Central memory CD8-positive, alpha-beta T cell (primary cell): ENCODE results near the gene LRP1B.

Source experiments
- ATAC-seq: fragments of 150-1000 bp; cut with Tn5 transposase; replicated peaks from 2 replicates; pipeline ENCODE4 v1.10.0; 2022; ENCODE audit warnings: mild to moderate bottlenecking, moderate FRiP score, moderate number of reproducible peaks; ENCODE audit not compliant: poor library complexity, severe bottlenecking; ENCODE audit errors: extremely low read depth
- DNase-seq, 2 donors: peaks; one replicate each; pipeline ENCODE4 v3.0.0; 2021; ENCODE audit warnings: low spot score in 2 of 2
- H3K27ac Mint-ChIP-seq: one replicate; pipeline ENCODE4 v1.8.0; 2022; ENCODE audit warnings: low read depth, mild to moderate bottlenecking, moderate library complexity, mixed read lengths
- H3K27me3 Mint-ChIP-seq: one replicate; pipeline ENCODE4 v1.8.0; 2022; ENCODE audit warnings: mixed read lengths
- H3K36me3 Mint-ChIP-seq: one replicate; pipeline ENCODE4 v1.8.0; 2022; ENCODE audit warnings: mild to moderate bottlenecking, moderate library complexity, mixed read lengths; ENCODE audit not compliant: insufficient read depth
- H3K4me1 Mint-ChIP-seq: one replicate; pipeline ENCODE4 v1.8.0; 2022; ENCODE audit warnings: mixed read lengths
- H3K4me3 Mint-ChIP-seq: one replicate; pipeline ENCODE4 v1.8.0; 2022; ENCODE audit warnings: mild to moderate bottlenecking, moderate library complexity, mixed read lengths
- H3K9me3 Mint-ChIP-seq: one replicate; pipeline ENCODE4 v1.8.0; 2022; ENCODE audit warnings: mixed read lengths

LRP1B gene

GRCh38 chr2:140892911-140893637, 1237.7 kb downstream of the LRP1B start:
- H3K4me3 Mint-ChIP-seq, result no peak overlapping the region

GRCh38 chr2:140892436-140892835, 1238.4 kb downstream of the LRP1B start:
- Mint-ChIP-seq H3K9me3 (peaks cover 26% of the 10 kb centered on the region), H3K4me1 (no peaks in the 10 kb centered on the region), H3K36me3 (peaks cover 2% of the 10 kb centered on the region), H3K27me3 (no peaks in the 10 kb centered on the region), H3K27ac (no peak overlapping the region), H3K4me3 (no peak overlapping the region)
- DNase-seq (no peak), ATAC-seq (no peak)

More at GRCh38 chr2:140892911-140893637, 1237.7 kb downstream of the LRP1B start:
- DNase-seq (no peak), ATAC-seq (no peak)
- no peaks in the 10 kb centered on the region for H3K4me1 Mint-ChIP-seq
- H3K36me3 Mint-ChIP-seq, result peaks cover 2% of the 10 kb centered on the region
- H3K27ac Mint-ChIP-seq, result no peak overlapping the region
- H3K27me3 Mint-ChIP-seq, result no peaks in the 10 kb centered on the region
- H3K9me3 Mint-ChIP-seq, result peaks cover 26% of the 10 kb centered on the region

GRCh38 chr2:140891614-140892212, 1239.1 kb downstream of the LRP1B start:
- no peak overlapping the region for H3K4me3 Mint-ChIP-seq
- H3K4me1 Mint-ChIP-seq, result no peaks in the 10 kb centered on the region
- DNase-seq (no peak), ATAC-seq (no peak)
- no peak overlapping the region for H3K27ac Mint-ChIP-seq
- peaks cover 26% of the 10 kb centered on the region for H3K9me3 Mint-ChIP-seq
- H3K27me3 Mint-ChIP-seq, result no peaks in the 10 kb centered on the region
- H3K36me3 Mint-ChIP-seq, result peaks cover 2% of the 10 kb centered on the region

GRCh38 chr2:140882671-140883620, 1247.9 kb downstream of the LRP1B start:
- DNase-seq (no peak), ATAC-seq (no peak)
- no peaks in the 10 kb centered on the region for H3K27me3 Mint-ChIP-seq
- peaks cover 5% of the 10 kb centered on the region for H3K9me3 Mint-ChIP-seq
- H3K4me1 Mint-ChIP-seq, result no peaks in the 10 kb centered on the region
- H3K27ac Mint-ChIP-seq, result no peak overlapping the region
- H3K36me3 Mint-ChIP-seq, result no peaks in the 10 kb centered on the region
- H3K4me3 Mint-ChIP-seq, result no peak overlapping the region

- no peaks in the 10 kb centered on the region for H3K27me3 Mint-ChIP-seq
- H3K36me3 Mint-ChIP-seq, result no peaks in the 10 kb centered on the region
- H3K4me3 Mint-ChIP-seq, result no peak overlapping the region
- H3K4me1 Mint-ChIP-seq, result no peaks in the 10 kb centered on the region
- DNase-seq (no peak), ATAC-seq (no peak)
- peaks cover 15% of the 10 kb centered on the region for H3K9me3 Mint-ChIP-seq
- no peak overlapping the region for H3K27ac Mint-ChIP-seq
Observed at GRCh38 chr2:140880573-140880972, 1250.2 kb downstream of the LRP1B start.

- ATAC-seq (no peak), DNase-seq (no peak)
- Mint-ChIP-seq H3K27ac (no peak overlapping the region), H3K27me3 (no peaks in the 10 kb centered on the region), H3K9me3 (peaks cover 16% of the 10 kb centered on the region), H3K36me3 (no peaks in the 10 kb centered on the region), H3K4me1 (no peaks in the 10 kb centered on the region), H3K4me3 (no peak overlapping the region)
Observed at GRCh38 chr2:140876015-140876414, 1254.8 kb downstream of the LRP1B start.

GRCh38 chr2:140873915-140874531, 1256.8 kb downstream of the LRP1B start:
- no peaks in the 10 kb centered on the region for H3K36me3 Mint-ChIP-seq
- H3K4me1 Mint-ChIP-seq, result no peaks in the 10 kb centered on the region
- peaks cover 22% of the 10 kb centered on the region for H3K9me3 Mint-ChIP-seq
- ATAC-seq, result no peak
- DNase-seq, result no peak
- no peak overlapping the region for H3K27ac Mint-ChIP-seq
- no peak overlapping the region for H3K4me3 Mint-ChIP-seq
- no peaks in the 10 kb centered on the region for H3K27me3 Mint-ChIP-seq

GRCh38 chr2:140869925-140870324, 1260.9 kb downstream of the LRP1B start:
- DNase-seq (no peak), ATAC-seq (no peak)
- Mint-ChIP-seq H3K27ac (no peak overlapping the region), H3K27me3 (no peaks in the 10 kb centered on the region), H3K36me3 (no peaks in the 10 kb centered on the region), H3K9me3 (peaks cover 25% of the 10 kb centered on the region), H3K4me1 (no peaks in the 10 kb centered on the region), H3K4me3 (no peak overlapping the region)

- Mint-ChIP-seq H3K27me3 (no peaks in the 10 kb centered on the region), H3K36me3 (no peaks in the 10 kb centered on the region), H3K4me1 (no peaks in the 10 kb centered on the region), H3K9me3 (peaks cover 25% of the 10 kb centered on the region), H3K27ac (no peak overlapping the region), H3K4me3 (no peak overlapping the region)
- ATAC-seq (no peak), DNase-seq (no peak)
Observed at GRCh38 chr2:140869107-140869506, 1261.7 kb downstream of the LRP1B start.

GRCh38 chr2:140865837-140866236, 1265.0 kb downstream of the LRP1B start:
- no peak overlapping the region for H3K27ac Mint-ChIP-seq
- no peaks in the 10 kb centered on the region for H3K4me1 Mint-ChIP-seq

GRCh38 chr2:140863713-140864112, 1267.1 kb downstream of the LRP1B start:
- ATAC-seq (no peak), DNase-seq (no peak)
- no peak overlapping the region for H3K4me3 Mint-ChIP-seq
- no peaks in the 10 kb centered on the region for H3K27me3 Mint-ChIP-seq
- no peak overlapping the region for H3K27ac Mint-ChIP-seq
- H3K9me3 Mint-ChIP-seq, result peaks cover 24% of the 10 kb centered on the region
- no peaks in the 10 kb centered on the region for H3K4me1 Mint-ChIP-seq
- H3K36me3 Mint-ChIP-seq, result no peaks in the 10 kb centered on the region

More at GRCh38 chr2:140865837-140866236, 1265.0 kb downstream of the LRP1B start:
- no peak overlapping the region for H3K4me3 Mint-ChIP-seq
- H3K27me3 Mint-ChIP-seq, result no peaks in the 10 kb centered on the region
- H3K36me3 Mint-ChIP-seq, result no peaks in the 10 kb centered on the region
- no peak for ATAC-seq
- peaks cover 30% of the 10 kb centered on the region for H3K9me3 Mint-ChIP-seq
- no peak for DNase-seq

- H3K36me3 Mint-ChIP-seq, result no peaks in the 10 kb centered on the region
Observed at GRCh38 chr2:140862181-140862580, 1268.6 kb downstream of the LRP1B start.

More at GRCh38 chr2:140862181-140862580, 1268.6 kb downstream of the LRP1B start:
- no peak overlapping the region for H3K4me3 Mint-ChIP-seq
- ATAC-seq, result no peak
- no peaks in the 10 kb centered on the region for H3K4me1 Mint-ChIP-seq
- H3K27ac Mint-ChIP-seq, result no peak overlapping the region
- no peak for DNase-seq
- H3K9me3 Mint-ChIP-seq, result peaks cover 18% of the 10 kb centered on the region
- no peaks in the 10 kb centered on the region for H3K27me3 Mint-ChIP-seq
